ENCODE data around the gene CBY3. TPM values are rescaled to one million over a fixed set of nuclear protein-coding genes. Genes with fewer than 3 reads are reported as not detected.
A peak's percentile ranks its signal among the peaks of the same experiment; 100 is the strongest.
"Not testable (repeated sequence)": the region's sequence is repeated elsewhere in the genome, so short reads cannot be mapped to it uniquely, and the experiment has no call there.

Gene CBY3
- total RNA-seq, 4 donors from 2014 or later, result not detected

DNA sequence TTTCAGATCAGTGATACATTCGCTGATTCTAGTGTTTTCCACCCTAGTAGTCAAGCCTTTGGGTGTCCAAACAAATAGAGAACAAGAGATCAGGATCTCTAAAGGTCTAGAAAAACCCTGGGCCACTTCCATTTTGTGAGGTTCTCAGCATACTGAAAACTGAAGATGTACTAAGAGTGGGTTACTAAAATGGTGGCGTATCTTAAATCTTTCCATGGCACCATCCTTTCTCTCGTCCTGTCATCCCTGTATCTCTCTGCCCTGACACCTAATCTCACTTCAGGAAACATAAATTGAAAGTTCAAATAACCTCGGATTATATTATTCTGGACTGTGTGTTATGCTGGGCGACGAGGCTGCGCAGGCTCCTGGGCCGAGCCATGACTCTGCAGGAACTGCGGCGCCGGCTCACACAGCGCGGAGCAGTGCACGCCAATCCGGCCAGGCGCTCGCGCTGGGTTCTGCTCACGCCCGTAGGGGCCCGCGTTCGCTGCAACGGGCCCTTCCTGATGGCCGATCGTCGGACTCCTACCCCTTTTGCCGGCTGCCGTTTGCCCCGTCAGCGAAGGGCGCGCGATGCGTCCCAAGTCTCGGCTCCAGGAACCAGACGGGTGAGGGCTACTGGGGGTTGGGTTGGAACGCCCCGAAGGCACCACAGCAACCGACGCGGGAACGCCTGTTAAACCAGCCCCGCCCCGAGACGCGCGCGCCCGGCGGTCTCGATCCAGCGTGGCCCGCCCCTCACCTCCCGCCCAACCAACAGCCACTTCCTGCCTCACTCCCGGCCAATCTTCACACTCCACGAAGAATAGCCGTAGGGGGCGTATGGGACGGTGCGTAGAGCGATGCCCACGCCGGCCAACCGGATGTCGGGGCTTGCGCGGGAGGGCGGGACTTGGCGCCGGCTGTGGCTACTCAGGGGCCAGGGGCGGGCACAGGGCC, 17.4 kb upstream of the CBY3 start:
- WGBS, 2 donors, result 3 to 4% methylated on average over 26 to 33 of the region's 72 CpGs
- intact Hi-C loops (cut with DNase I; ENCODE audit: low total_unique reads), result no loop called here
- peak overlapping the region; percentile 42 for H3K4me3 ChIP-seq (ENCODE audit: low read depth, poor library complexity, severe bottlenecking)
- peak; percentile 99 to 100 for DNase-seq (ENCODE audit: low spot score in 2 of 2)
- no peak for TF ChIP-seq POLR2A (IDR thresholded peaks at IDR 0.05)
- TF ChIP-seq, protein P1, sequence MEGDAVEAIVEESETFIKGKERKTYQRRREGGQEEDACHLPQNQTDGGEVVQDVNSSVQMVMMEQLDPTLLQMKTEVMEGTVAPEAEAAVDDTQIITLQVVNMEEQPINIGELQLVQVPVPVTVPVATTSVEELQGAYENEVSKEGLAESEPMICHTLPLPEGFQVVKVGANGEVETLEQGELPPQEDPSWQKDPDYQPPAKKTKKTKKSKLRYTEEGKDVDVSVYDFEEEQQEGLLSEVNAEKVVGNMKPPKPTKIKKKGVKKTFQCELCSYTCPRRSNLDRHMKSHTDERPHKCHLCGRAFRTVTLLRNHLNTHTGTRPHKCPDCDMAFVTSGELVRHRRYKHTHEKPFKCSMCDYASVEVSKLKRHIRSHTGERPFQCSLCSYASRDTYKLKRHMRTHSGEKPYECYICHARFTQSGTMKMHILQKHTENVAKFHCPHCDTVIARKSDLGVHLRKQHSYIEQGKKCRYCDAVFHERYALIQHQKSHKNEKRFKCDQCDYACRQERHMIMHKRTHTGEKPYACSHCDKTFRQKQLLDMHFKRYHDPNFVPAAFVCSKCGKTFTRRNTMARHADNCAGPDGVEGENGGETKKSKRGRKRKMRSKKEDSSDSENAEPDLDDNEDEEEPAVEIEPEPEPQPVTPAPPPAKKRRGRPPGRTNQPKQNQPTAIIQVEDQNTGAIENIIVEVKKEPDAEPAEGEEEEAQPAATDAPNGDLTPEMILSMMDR (IDR thresholded peaks at IDR 0.05), result no peak

DNA sequence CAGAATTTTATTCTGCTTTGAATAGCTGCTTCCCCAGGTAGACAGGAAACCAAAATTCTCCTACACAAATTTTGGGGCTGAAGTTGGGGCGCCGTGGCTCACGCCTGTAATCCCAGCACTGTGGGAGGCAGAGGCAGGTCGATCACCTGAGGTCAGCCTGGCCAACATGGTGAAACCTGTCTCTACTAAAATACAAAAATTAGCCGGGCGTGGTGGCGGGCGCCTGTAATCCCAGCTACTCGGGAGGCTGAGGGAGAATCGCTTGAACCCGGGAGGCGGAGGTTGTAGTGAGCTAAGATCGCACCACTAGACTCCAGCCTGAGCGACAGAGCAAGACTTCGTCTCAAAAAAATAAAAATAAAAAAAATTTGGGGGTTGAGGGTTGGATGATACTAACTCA, 16.7 kb upstream of the CBY3 start:
- DNase-seq (ENCODE audit: low spot score in 2 of 2); intact Hi-C loops (cut with DNase I; ENCODE audit: low total_unique reads); H3K4me3 ChIP-seq (ENCODE audit: low read depth, poor library complexity, severe bottlenecking): not testable (repeated sequence)
- 90% methylated on average over 15 of the region's 15 CpGs for WGBS, 2 donors

DNA sequence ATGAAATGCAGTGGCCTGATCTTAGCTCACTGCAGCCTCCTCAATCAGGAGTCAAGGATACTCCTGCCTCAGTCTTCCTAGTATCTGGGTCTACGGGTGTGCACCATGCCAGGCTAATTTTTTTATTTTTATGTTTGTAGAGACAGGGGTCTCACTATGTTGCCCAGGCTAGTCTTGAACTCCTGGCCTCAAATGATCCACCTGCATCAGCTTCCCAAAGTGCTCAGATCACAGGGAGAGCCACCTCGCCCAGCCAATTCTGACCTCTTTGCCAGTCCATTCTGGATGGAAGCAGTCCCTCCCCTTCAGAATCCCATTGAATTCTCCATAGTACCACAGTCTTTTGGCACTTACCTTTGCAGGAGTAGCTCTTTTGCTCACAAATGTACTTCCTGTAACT, 16.3 kb upstream of the CBY3 start:
- DNase-seq (ENCODE audit: low spot score in 2 of 2), result no peak
- 79 to 96% methylated on average over 2 of the region's 2 CpGs for WGBS, 2 donors
- no peak overlapping the region for H3K4me3 ChIP-seq (ENCODE audit: low read depth, poor library complexity, severe bottlenecking)
- TF ChIP-seq, protein P1 (IDR thresholded peaks at IDR 0.05), result no peak
- TF ChIP-seq POLR2A (IDR thresholded peaks at IDR 0.05), result no peak
- intact Hi-C loops (cut with DNase I; ENCODE audit: low total_unique reads), result no loop called here

DNA sequence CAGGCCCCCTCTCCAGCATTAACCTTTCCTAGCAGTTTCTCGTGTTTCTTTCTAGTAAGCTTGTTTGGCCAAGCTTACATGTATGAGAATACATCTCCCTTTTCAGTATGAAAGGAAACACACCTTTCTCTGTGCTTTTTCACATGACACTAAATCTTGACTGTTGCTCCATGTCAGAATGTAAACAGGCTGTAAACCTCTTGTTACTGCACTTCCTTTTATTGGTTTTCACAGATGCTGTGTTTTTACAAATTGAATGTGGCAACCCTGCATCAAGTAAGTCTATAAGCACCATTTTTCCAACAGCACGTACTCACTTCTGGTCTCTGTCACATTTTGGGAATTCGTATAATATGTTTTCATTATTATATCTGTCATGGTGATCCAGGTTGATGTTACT, 15.8 kb upstream of the CBY3 start:
- intact Hi-C loops (cut with DNase I; ENCODE audit: low total_unique reads), result no loop called here
- 92 to 93% methylated on average over 3 of the region's 3 CpGs for WGBS, 2 donors
- TF ChIP-seq, protein P1 (IDR thresholded peaks at IDR 0.05), result no peak
- no peak for TF ChIP-seq POLR2A (IDR thresholded peaks at IDR 0.05)
- no peak for DNase-seq (ENCODE audit: low spot score in 2 of 2)
- no peak overlapping the region for H3K4me3 ChIP-seq (ENCODE audit: low read depth, poor library complexity, severe bottlenecking)

DNA sequence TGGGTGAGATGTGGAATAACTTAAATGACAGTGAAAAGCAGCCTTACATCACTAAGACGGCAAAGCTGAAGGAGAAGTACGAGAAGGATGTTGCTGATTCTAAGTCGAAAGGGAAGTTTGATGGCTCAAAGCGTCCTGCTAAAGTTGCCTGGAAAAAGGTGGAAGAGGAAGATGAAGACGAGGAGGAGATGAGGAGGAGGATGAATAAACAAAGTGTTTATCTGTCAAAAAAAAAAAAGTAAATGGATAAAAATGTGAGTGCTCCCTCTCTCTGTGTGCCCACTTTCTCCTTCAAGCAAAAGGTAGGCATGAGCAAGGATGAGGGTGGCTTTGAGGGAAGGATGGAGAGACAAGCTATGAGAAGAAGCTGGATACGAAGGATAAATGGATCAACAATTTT, 13.7 kb upstream of the CBY3 start:
- no peak overlapping the region for H3K4me3 ChIP-seq (ENCODE audit: low read depth, poor library complexity, severe bottlenecking)
- TF ChIP-seq POLR2A (IDR thresholded peaks at IDR 0.05), result no peak
- TF ChIP-seq, protein P1 (IDR thresholded peaks at IDR 0.05), result no peak
- intact Hi-C loops (cut with DNase I; ENCODE audit: low total_unique reads), result no loop called here
- no peak for DNase-seq (ENCODE audit: low spot score in 2 of 2)
- 84% methylated on average over 6 of the region's 6 CpGs for WGBS, 2 donors

DNA sequence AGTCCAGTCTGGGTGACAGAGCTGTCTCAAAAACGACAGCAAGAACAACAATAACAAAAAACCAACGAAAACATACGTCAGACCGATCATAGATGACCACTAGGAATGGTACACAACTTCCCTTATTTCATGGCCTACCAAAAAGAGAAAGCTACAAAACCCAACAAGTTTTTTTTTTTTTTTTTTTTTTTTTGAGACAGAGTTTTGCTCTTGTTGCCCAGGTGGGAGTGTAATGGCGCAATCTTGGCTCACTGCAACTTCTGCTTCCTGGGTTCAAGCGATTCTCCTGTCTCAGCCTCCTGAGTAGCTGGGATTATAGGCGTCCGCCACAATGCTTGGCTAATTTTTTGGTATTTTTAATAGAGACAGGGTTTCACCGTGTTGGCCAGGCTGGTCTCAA, 8.4 kb upstream of the CBY3 start:
- 86 to 93% methylated on average over 9 of the region's 9 CpGs for WGBS, 2 donors
- intact Hi-C loops (cut with DNase I; ENCODE audit: low total_unique reads); DNase-seq (ENCODE audit: low spot score in 2 of 2); H3K4me3 ChIP-seq (ENCODE audit: low read depth, poor library complexity, severe bottlenecking): not testable (repeated sequence)
